Hepatocyte (in vitro differentiated cells): ENCODE results near the gene DYNC1I2.

Experiments
- CTCF ChIP-seq: fragments of 200-600 bp; sonication (generic); IDR thresholded peaks from 2 replicates; pipeline ENCODE4 v1.5.1; 2016; ENCODE audit warnings: antibody characterized with exemption, mild to moderate bottlenecking; ENCODE audit not compliant: poor library complexity
- EZH2 ChIP-seq: fragments of 200-600 bp; sonication (generic); IDR thresholded peaks from 2 replicates; pipeline ENCODE4 v1.6.1; 2016; ENCODE audit warnings: antibody characterized with exemption, mild to moderate bottlenecking, borderline replicate concordance
- EZH2phosphoT487 ChIP-seq: fragments of 200-600 bp; sonication (generic); IDR thresholded peaks from one replicate; pipeline ENCODE4 v1.6.1; 2018; ENCODE audit warnings: antibody characterized with exemption, mild to moderate bottlenecking, low read depth, moderate library complexity; ENCODE audit not compliant: unreplicated experiment, severe bottlenecking

- TF ChIP-seq CTCF (no peak), EZH2 (no peak), EZH2phosphoT487 (no peak)
These were observed 58.5 kb downstream of the DYNC1I2 start for GRCh38 chr2:171745806-171746205.
